OCI-LY1 (cell line): ENCODE data around the gene E2F6.

Source experiments
- CTCF ChIP-seq: fragments of 200-600 bp; sonication (generic), shearing (Covaris generic); IDR thresholded peaks from 2 replicates; pipeline ENCODE4 v1.5.1; 2017; ENCODE audit warnings: mild to moderate bottlenecking, antibody characterized with exemption, low read length, moderate library complexity, mixed read lengths
- EZH2 ChIP-seq: fragments of 200-600 bp; sonication (generic), shearing (Covaris generic); IDR thresholded peaks from 2 replicates; pipeline ENCODE4 v1.8.0; 2017; ENCODE audit warnings: borderline replicate concordance, mixed run types, mild to moderate bottlenecking, antibody characterized with exemption, low read length, moderate library complexity, mixed read lengths

GRCh38 chr2:11406267-11406957 lies 59.5 kb downstream of the E2F6 start:
- no peak for TF ChIP-seq EZH2
- TF ChIP-seq CTCF = no peak
